ENCODE results near the gene AGBL4. TPM values are rescaled to one million over a fixed set of nuclear protein-coding genes. Genes with fewer than 3 reads are reported as not detected.
A peak's percentile ranks its signal among the peaks of the same experiment; 100 is the strongest.

AGBL4 gene
- total RNA-seq, 2 donors from 2014 or later = not detected

DNA sequence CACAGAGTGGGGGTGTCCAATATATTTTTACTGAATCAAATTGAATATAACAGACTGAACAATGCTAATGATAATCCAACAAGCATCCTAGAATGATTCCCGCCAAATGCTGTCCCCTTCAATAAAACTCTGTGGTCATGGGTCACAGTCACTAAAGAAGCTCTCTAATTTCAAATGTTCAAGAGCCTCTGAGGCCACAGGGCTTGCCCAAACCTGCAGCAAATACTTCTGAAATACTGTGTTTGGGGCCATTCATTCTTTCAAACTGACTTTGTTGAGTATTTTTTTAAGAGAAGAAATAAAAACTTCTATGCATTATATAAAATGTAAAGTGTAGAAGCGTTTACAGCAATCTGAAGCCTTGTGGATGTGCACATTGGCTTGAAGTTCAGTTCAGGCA lies 1239.5 kb downstream of the AGBL4 start:
- ATAC-seq (ENCODE audit: insufficient number of reproducible peaks, low FRiP score, low read depth) (no peak), DNase-seq (ENCODE audit: low spot score) (no peak)
- TF ChIP-seq, protein P1, sequence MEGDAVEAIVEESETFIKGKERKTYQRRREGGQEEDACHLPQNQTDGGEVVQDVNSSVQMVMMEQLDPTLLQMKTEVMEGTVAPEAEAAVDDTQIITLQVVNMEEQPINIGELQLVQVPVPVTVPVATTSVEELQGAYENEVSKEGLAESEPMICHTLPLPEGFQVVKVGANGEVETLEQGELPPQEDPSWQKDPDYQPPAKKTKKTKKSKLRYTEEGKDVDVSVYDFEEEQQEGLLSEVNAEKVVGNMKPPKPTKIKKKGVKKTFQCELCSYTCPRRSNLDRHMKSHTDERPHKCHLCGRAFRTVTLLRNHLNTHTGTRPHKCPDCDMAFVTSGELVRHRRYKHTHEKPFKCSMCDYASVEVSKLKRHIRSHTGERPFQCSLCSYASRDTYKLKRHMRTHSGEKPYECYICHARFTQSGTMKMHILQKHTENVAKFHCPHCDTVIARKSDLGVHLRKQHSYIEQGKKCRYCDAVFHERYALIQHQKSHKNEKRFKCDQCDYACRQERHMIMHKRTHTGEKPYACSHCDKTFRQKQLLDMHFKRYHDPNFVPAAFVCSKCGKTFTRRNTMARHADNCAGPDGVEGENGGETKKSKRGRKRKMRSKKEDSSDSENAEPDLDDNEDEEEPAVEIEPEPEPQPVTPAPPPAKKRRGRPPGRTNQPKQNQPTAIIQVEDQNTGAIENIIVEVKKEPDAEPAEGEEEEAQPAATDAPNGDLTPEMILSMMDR (IDR thresholded peaks at IDR 0.05) = no peak
- H3K4me1 ChIP-seq (ENCODE audit: control insufficient read depth in 1 of 2, low read depth in 2 of 2) = peaks cover 0 to 1% of the 10 kb centered on the region in 2 donors
- no peak overlapping the region for H3K27ac ChIP-seq
- H3K9me3 ChIP-seq = no peaks in the 10 kb centered on the region
- H3K36me3 ChIP-seq = no peaks in the 10 kb centered on the region
- H3K27me3 ChIP-seq (replicated peaks; ENCODE audit: insufficient read depth) = no peaks in the 10 kb centered on the region
- no peak overlapping the region for H3K4me3 ChIP-seq

DNA sequence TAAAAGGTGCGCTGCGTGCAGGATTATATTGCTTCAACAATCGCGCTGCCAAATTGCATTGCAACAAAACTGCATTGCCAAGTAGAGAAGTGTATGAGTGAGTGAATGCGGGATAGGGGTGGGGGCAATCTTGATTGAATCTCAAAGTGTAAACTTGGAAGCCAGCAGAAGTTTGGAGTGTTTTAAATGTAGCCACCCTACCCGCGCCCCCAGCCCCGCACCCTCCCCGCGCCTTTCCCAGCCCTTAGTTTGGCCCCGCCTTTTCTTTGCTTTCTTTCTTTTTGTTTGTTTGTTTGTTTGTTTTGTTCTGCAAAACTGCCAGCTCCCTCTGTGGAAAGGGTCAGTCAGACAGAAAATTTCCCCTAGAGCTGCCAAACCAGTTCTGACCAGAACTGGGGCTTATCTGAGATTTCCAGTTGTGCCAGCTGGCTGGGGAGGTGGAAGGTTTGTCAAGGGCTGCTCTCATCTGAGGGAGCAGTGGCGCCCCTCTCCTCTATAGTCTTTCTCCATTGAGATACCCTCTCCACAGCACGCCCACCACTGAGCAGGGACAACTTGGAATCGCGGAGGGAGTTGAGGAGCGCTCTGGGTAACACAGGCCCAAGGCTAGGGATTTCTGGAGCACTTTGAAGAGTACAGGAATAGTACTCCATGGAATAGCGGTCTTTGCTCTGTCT lies 1246.4 kb downstream of the AGBL4 start:
- Histone ChIP-seq H3K4me1 (ENCODE audit: control insufficient read depth in 1 of 2, low read depth in 2 of 2) (peaks cover 4 to 46% of the 10 kb centered on the region in 2 donors), H3K27me3 (replicated peaks; ENCODE audit: insufficient read depth) (no peaks in the 10 kb centered on the region), H3K27ac (peak overlapping the region in 1 of 2 donors; percentile 33), H3K36me3 (no peaks in the 10 kb centered on the region), H3K9me3 (no peaks in the 10 kb centered on the region), H3K4me3 (peak overlapping the region; percentile 89)
- DNase-seq (ENCODE audit: low spot score) (no peak), ATAC-seq (ENCODE audit: insufficient number of reproducible peaks, low FRiP score, low read depth) (no peak)
- TF ChIP-seq, protein P1 (IDR thresholded peaks at IDR 0.05) = no peak

DNA sequence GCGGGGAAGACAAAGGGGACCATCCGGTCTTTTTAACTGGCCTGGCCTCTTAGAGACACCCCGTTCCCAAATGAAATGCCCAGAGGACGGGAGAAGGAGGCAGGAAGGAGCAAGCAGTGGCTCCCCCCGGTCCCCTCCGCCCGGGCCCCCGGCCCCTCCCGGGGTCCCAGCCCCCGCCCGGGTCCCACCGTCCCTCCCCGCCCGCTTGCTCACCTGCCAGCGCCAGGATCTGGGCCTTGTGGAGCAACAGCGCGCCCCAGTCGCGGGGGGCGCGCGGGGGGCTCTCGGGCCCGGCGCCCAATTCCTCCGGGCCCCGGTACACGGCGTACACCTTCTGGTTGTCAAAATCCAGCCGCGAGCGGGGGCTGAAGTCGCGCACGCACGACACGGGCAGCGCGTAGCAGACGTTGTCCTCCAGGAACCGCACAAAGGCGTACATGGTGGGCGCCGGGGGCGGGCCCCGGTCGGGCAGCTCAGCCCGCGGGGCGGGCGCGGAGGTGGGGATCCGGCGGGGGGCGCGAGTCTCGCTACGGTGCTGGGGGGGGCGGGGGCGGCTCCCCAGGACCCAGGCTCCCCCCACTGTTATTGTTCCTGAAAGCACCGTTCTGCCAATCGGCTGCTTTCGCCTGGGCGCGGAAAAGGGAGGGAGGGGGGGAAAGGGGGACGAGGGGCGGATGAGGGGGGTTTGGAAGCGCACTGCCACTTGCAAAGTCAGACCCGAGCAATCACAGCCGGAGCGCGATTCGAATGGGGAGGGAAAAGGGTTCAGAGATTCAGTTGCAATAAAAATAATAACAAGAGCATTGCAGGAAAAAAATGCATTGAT lies 1247.1 kb downstream of the AGBL4 start, which contains the start of gene BEND5:
Gene BEND5 (minus strand): TSS at position 499 of the 826 bp plus-strand sequence. CDS start 60 bp downstream, at position 439.
- no peak for DNase-seq (ENCODE audit: low spot score)
- H3K27ac ChIP-seq = peak within 1 kb of the TSS; percentile 85 to 88
- TF ChIP-seq, protein P1 (IDR thresholded peaks at IDR 0.05) = no peak
- H3K4me3 ChIP-seq = peak within 1 kb of the TSS; percentile 89
- no peaks in the 10 kb centered on the region for H3K9me3 ChIP-seq
- H3K36me3 ChIP-seq = no peaks in the 10 kb centered on the region
- no peak for ATAC-seq (ENCODE audit: insufficient number of reproducible peaks, low FRiP score, low read depth)
- H3K4me1 ChIP-seq (ENCODE audit: control insufficient read depth in 1 of 2, low read depth in 2 of 2) = peaks cover 8 to 54% of the 10 kb centered on the region in 2 donors
- no peaks in the 10 kb centered on the region for H3K27me3 ChIP-seq (replicated peaks; ENCODE audit: insufficient read depth)

DNA sequence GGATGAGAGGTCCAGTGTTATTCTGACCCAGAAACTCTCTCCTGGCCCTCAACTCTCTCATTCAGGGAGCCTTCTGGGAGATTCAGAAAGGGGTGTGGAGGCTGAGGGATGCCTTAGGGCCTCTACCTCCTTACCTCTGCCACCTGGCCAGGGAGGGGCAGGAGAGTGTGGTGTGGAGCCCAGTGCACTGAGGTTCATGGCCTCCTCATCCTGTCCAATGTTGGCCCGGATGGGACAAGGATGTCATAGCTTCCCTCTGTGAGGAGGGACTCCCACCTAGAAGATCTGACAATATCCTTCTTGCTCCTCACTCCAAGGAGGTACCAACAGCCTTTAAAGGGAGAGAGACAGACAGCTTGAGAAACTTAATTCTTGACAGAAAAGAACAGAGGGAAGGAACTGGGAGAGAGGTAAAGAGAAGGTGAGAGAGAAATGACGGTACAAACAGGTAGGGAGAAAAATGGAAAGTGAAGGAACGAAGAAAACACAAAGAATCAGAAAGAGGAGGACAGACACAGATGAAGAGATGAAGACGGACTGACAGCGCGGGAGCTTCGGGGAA lies 1247.8 kb downstream of the AGBL4 start:
- Histone ChIP-seq H3K36me3 (no peaks in the 10 kb centered on the region), H3K27ac (peak overlapping the region; percentile 85 to 88), H3K4me1 (ENCODE audit: control insufficient read depth in 1 of 2, low read depth in 2 of 2) (peaks cover 8 to 61% of the 10 kb centered on the region in 2 donors), H3K9me3 (no peaks in the 10 kb centered on the region), H3K27me3 (replicated peaks; ENCODE audit: insufficient read depth) (no peaks in the 10 kb centered on the region), H3K4me3 (peak overlapping the region; percentile 89)
- ATAC-seq (ENCODE audit: insufficient number of reproducible peaks, low FRiP score, low read depth) = no peak
- DNase-seq (ENCODE audit: low spot score) = no peak
- TF ChIP-seq, protein P1 (IDR thresholded peaks at IDR 0.05) = no peak

DNA sequence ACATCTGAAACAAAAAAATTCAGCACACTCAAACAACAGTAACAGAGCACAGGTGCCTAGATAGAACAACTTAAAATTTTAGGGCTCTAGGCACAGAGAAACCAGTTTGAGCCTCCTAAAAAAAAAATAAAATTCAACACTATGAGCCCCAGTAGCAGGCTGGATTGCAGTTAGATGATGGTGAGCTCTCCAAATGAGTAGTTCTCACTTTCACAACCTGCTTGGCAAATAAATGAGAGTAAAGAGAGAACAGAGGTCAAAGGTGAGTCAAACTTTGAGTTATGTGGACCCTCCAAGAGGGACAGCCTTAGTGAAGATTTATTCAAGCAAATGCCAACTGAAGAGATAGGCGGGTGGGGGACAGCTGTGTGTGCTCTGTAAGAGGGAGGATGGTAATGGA lies 1250.6 kb downstream of the AGBL4 start:
- Histone ChIP-seq H3K27me3 (replicated peaks; ENCODE audit: insufficient read depth) (no peaks in the 10 kb centered on the region), H3K36me3 (no peaks in the 10 kb centered on the region), H3K9me3 (no peaks in the 10 kb centered on the region), H3K4me1 (ENCODE audit: control insufficient read depth in 1 of 2, low read depth in 2 of 2) (peaks cover 18 to 86% of the 10 kb centered on the region in 2 donors), H3K4me3 (no peak overlapping the region), H3K27ac (peak overlapping the region in 1 of 2 donors; percentile 50)
- ATAC-seq (ENCODE audit: insufficient number of reproducible peaks, low FRiP score, low read depth) = no peak
- DNase-seq (ENCODE audit: low spot score) = no peak
- TF ChIP-seq, protein P1 (IDR thresholded peaks at IDR 0.05) = no peak
